Middle frontal gyrus (tissue), 1 donor: ENCODE measurements around the gene TAS2R43.
"Not testable (repeated sequence)": the region's sequence is repeated elsewhere in the genome, so short reads cannot be mapped to it uniquely, and the experiment has no call there.

Experiments
- DNase-seq: peaks from one replicate; pipeline ENCODE4 v3.0.0-alpha.2; 2015; ENCODE audit warnings: low spot score; ENCODE audit errors: extremely low spot score

The TAS2R43 gene

GRCh38 chr12:11059784-11060183 is 32.3 kb downstream of the TAS2R43 start:
- DNase-seq, result no peak

- DNase-seq, result no peak
Observed at GRCh38 chr12:11059041-11059440, 33.1 kb downstream of the TAS2R43 start.

- no peak for DNase-seq
Observed at GRCh38 chr12:11055306-11055705, 36.8 kb downstream of the TAS2R43 start.

GRCh38 chr12:11049806-11050531 is 42.1 kb downstream of the TAS2R43 start:
- DNase-seq, result not testable (repeated sequence)

- DNase-seq, result not testable (repeated sequence)
Observed at GRCh38 chr12:11041366-11041765, 50.7 kb downstream of the TAS2R43 start.
